Gastroesophageal sphincter (tissue), 4 donors: Measurements from ENCODE around the gene LGALS13. TPM values are rescaled to one million over a fixed set of nuclear protein-coding genes. Genes with fewer than 3 reads are reported as not detected.

Source experiments
- ATAC-seq: fragments of 150-250 bp; one replicate; pipeline ENCODE4 v1.9.1; 2016; ENCODE audit warnings: mild to moderate bottlenecking, moderate library complexity
- H3K27ac ChIP-seq, 4 donors: fragments of 200-600 bp; sonication (generic) in 3 of 4; 1 replicate in 3 of 4; 2 replicates in 1 of 4; pipeline ENCODE4 v1.5.1; 2016 to 2019
- H3K27me3 ChIP-seq: fragments of 200-600 bp; sonication (generic); one replicate; pipeline ENCODE4 v1.5.1; 2019
- H3K36me3 ChIP-seq, 2 donors: fragments of 200-600 bp; sonication (generic); one replicate each; pipeline ENCODE4 v1.5.1; 2019; ENCODE audit warnings: control low read depth in 1 of 2
- H3K4me1 ChIP-seq, 3 donors: fragments of 200-600 bp; sonication (generic); 1 replicate in 2 of 3; 2 replicates in 1 of 3; pipeline ENCODE4 v1.5.1; 2016 to 2019; ENCODE audit warnings: control low read depth in 2 of 3
- H3K4me3 ChIP-seq, 2 donors: fragments of 200-600 bp; sonication (generic); one replicate each; pipeline ENCODE4 v1.5.1; 2019; ENCODE audit warnings: mild to moderate bottlenecking in 1 of 2, moderate library complexity in 1 of 2
- H3K9me3 ChIP-seq, 3 donors: fragments of 200-600 bp; sonication (generic); one replicate each; pipeline ENCODE4 v1.5.1; 2017 to 2019; ENCODE audit warnings: control low read depth in 2 of 3
- CTCF ChIP-seq, 4 experiments: fragments of 200-600 bp in 2 of 4; fragments of 450-650 bp in 2 of 4; sonication (generic) in 1 of 4; IDR thresholded peaks; one replicate each; pipeline ENCODE4 v1.5.1; 2017 to 2019; ENCODE audit warnings: antibody characterized with exemption in 4 of 4, mild to moderate bottlenecking in 2 of 4, moderate library complexity in 2 of 4
- EP300 ChIP-seq: sonication (generic); formaldehyde crosslinking; IDR thresholded peaks from one replicate; pipeline ENCODE4 v1.6.1; 2017; ENCODE audit warnings: antibody characterized with exemption, mild to moderate bottlenecking
- POLR2A ChIP-seq, 2 donors: fragments of 450-650 bp; IDR thresholded peaks; one replicate each; pipeline ENCODE4 v1.6.1; 2017; ENCODE audit warnings: antibody characterized with exemption in 2 of 2, mild to moderate bottlenecking in 2 of 2, moderate library complexity in 1 of 2
- POLR2AphosphoS5 ChIP-seq: sonication (generic); formaldehyde crosslinking; IDR thresholded peaks from one replicate; pipeline ENCODE4 v1.6.1; 2017; ENCODE audit warnings: antibody characterized with exemption
- WGBS, 2 donors: methylation state at CpG; one replicate each; pipeline ENCODE4 v1.1.5; 2018; ENCODE audit warnings: low coverage in 1 of 2; 5-methylcytosine and 5-hydroxymethylcytosine counted together
- total RNA-seq, 4 donors: library from RNA; depleted of rRNA; stranded (reverse); fragments of >200 nt; gene quantifications; one replicate each; pipeline ENCODE4 v1.1.0, GENCODE V29; 2016

Gene LGALS13
- total RNA-seq, 4 donors from 2014 or later: not detected

GRCh38 chr19:39582891-39583625, 19.3 kb upstream of the LGALS13 start:
- H3K4me3 ChIP-seq: no peak overlapping the region
- no peak for ATAC-seq
- no peaks in the 10 kb centered on the region for H3K4me1 ChIP-seq
- no peaks in the 10 kb centered on the region for H3K36me3 ChIP-seq
- no peak for TF ChIP-seq CTCF (IDR thresholded peaks at IDR 0.05)
- no peak for TF ChIP-seq POLR2A (IDR thresholded peaks at IDR 0.05)
- no peak for TF ChIP-seq EP300
- TF ChIP-seq POLR2AphosphoS5: no peak
- 55 to 69% methylated on average over 7 to 8 of the region's 8 CpGs for WGBS, 2 donors
- peaks cover 0 to 8% (median 0%) of the 10 kb centered on the region in 3 donors for H3K9me3 ChIP-seq
- H3K27me3 ChIP-seq: peaks cover 42% of the 10 kb centered on the region
- no peak overlapping the region for H3K27ac ChIP-seq

GRCh38 chr19:39587496-39587895, 14.8 kb upstream of the LGALS13 start:
- no peak overlapping the region for H3K27ac ChIP-seq
- ATAC-seq: no peak
- H3K36me3 ChIP-seq: no peaks in the 10 kb centered on the region
- no peak overlapping the region for H3K4me3 ChIP-seq
- H3K9me3 ChIP-seq: no peaks in the 10 kb centered on the region
- no peaks in the 10 kb centered on the region for H3K4me1 ChIP-seq
- H3K27me3 ChIP-seq: peaks cover 44% of the 10 kb centered on the region
- 54 to 78% methylated on average over 4 of the region's 4 CpGs for WGBS, 2 donors
- TF ChIP-seq POLR2AphosphoS5: no peak
- no peak for TF ChIP-seq CTCF (IDR thresholded peaks at IDR 0.05)
- TF ChIP-seq EP300: no peak
- TF ChIP-seq POLR2A (IDR thresholded peaks at IDR 0.05): no peak

DNA sequence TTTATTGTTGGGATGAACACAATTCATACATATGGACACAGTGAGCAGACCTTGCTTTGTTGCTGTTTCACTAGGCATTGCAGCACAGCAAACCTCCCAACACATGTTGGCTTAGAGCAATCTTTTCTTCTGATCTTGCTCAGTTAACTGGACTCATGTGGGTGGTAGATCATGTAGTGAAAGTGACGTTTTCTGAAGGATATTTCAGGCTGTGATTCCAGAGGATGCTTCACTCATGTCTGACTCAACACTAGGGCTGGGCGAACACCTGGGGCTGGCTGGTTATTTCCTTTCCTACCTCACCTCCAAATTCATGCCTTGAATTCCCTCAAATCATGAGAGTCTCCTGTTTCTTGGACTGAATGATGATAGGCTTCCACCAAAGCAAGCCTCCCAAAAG, 14.3 kb upstream of the LGALS13 start:
- peaks cover 38% of the 10 kb centered on the region for H3K27me3 ChIP-seq
- TF ChIP-seq EP300: no peak
- no peak for TF ChIP-seq CTCF (IDR thresholded peaks at IDR 0.05)
- TF ChIP-seq POLR2AphosphoS5: no peak
- no peak for TF ChIP-seq POLR2A (IDR thresholded peaks at IDR 0.05)
- H3K4me3 ChIP-seq: no peak overlapping the region
- ATAC-seq: no peak
- H3K9me3 ChIP-seq: no peaks in the 10 kb centered on the region
- WGBS, 2 donors: 10 to 60% methylated on average over 1 to 2 of the region's 2 CpGs
- H3K4me1 ChIP-seq: no peaks in the 10 kb centered on the region
- H3K27ac ChIP-seq: no peak overlapping the region
- H3K36me3 ChIP-seq: no peaks in the 10 kb centered on the region

- no peak for ATAC-seq
- no peaks in the 10 kb centered on the region for H3K9me3 ChIP-seq
- H3K27ac ChIP-seq: no peak overlapping the region
- H3K4me3 ChIP-seq: no peak overlapping the region
- no peak for TF ChIP-seq EP300
- no peak for TF ChIP-seq POLR2A (IDR thresholded peaks at IDR 0.05)
- TF ChIP-seq CTCF (IDR thresholded peaks at IDR 0.05): no peak
- TF ChIP-seq POLR2AphosphoS5: no peak
- 14 to 55% methylated on average over 2 of the region's 2 CpGs for WGBS, 2 donors
- H3K4me1 ChIP-seq: no peaks in the 10 kb centered on the region
- peaks cover 35% of the 10 kb centered on the region for H3K27me3 ChIP-seq
- no peaks in the 10 kb centered on the region for H3K36me3 ChIP-seq
These were observed 12.1 kb upstream of the LGALS13 start for GRCh38 chr19:39590265-39590664.

DNA sequence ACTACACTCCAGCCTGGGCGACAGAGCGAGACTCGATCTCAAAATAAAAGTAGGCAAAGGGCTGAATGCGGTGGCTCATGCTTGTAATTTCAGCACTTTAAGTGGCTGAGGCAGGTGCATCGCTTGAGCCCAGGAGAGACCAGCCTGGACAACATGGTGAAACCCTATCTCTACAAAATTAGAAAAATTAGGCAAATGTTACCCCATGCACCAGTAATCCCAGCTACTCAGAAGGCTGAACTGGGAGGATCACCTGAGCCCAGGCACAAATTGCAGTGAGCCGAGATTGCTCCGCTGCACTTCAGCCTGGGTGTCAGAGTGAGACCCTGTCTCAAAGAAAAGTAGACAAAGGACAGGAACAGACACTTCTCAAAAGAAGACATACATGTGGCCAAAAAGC, 9.9 kb upstream of the LGALS13 start:
- Histone ChIP-seq H3K27me3 (peaks cover 52% of the 10 kb centered on the region), H3K4me1 (no peaks in the 10 kb centered on the region), H3K9me3 (no peaks in the 10 kb centered on the region), H3K27ac (no peak overlapping the region), H3K4me3 (no peak overlapping the region), H3K36me3 (no peaks in the 10 kb centered on the region)
- no peak for ATAC-seq
- TF ChIP-seq EP300: no peak
- no peak for TF ChIP-seq POLR2AphosphoS5
- TF ChIP-seq CTCF (IDR thresholded peaks at IDR 0.05): no peak
- TF ChIP-seq POLR2A (IDR thresholded peaks at IDR 0.05): no peak
- 74 to 94% methylated on average over 6 to 7 of the region's 7 CpGs for WGBS, 2 donors
